ENCODE data around the gene MZT1.
"Not testable (repeated sequence)": the region's sequence is repeated elsewhere in the genome, so short reads cannot be mapped to it uniquely, and the experiment has no call there.

MZT1 gene, protein sequence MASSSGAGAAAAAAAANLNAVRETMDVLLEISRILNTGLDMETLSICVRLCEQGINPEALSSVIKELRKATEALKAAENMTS

DNA sequence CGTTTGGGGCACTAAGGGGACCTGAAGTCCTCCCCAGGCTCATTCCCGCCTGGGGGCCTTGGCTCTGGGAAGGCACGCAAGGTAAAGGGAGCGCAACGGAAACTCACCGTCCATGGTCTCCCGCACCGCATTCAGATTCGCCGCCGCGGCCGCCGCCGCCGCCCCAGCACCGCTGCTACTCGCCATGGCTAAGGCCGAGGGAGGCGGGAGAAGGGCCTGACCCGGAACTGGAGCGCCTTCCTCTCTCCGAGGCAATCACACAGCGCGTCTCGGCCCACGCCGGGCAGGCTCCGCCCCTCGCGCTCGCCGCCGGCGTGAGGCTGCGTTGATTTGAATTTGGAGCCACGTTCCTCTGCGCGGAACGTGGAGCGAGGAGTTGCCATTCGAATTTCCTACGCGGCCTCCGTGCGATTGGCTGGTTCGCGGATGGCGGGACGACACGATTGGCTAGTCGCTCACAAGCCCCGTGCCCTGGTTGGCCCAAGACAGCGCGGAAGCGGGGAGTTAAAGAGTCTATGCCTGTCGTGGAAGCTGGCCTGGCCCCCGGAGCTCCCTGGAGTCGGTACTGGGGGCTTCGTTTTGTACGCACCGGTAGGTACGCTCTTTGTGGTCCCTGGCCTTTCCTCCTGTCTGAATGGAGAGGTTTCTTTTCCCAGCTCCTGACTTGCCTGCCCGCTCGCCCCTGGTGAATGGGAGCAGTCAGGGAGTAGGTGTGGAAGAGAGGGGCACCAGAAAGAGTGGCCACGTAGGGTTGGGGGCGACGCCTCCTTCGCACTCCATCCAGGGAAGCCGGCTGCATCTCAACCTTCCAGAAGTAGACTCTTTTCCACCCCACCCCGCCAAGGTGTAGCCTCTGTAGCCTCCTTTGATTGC lies at the start of gene MZT1, which contains the start of gene BORA:
Gene MZT1, minus strand, starts transcription at position 213 of the 873 bp plus-strand sequence. Its CDS starts 27 bp downstream, at position 186.
Gene BORA, plus strand, starts transcription at position 507 of the 873 bp plus-strand sequence. CDS start 1,018 bp downstream, outside the sequence.
- DNase-seq (ENCODE audit: low read depth): peak; percentile 98

DNA sequence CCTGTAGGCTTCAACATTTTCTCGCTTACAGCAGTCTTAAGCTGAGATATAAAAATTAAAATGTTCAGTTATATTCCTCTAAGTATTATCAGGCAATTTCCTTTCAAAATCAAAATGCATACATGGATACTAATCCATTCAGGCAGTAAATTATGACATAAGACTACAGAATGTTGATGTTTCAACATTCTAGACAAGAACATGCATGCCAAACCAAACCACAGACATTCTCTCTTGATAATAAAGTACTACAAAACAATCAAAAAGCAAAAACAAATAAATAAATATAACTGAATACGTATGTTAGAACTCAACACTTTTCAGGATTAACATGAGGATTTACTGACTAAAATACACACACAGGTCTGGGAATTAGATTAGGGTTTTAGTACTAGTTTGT lies 46.6 kb upstream of the MZT1 start:
- DNase-seq (ENCODE audit: low read depth): peak; percentile 9

DNA sequence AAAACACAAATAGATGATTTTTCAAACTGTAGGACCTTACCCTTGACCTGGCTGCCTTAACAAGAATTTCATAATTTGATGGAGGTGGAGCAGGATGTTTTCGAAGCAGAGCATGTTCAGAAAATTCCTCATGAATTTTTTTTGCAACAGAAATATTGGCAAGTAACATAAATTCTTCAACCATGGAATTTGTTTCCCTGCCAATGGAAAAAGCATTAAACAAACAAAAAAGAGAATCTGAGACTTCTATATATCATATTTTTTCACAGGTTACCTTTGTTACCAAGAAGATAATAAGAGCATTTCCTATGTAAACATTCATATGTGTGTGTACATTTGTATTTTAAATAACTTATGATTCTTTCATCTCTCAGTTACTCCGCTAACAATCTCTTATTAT lies 36.0 kb upstream of the MZT1 start:
- no peak for DNase-seq (ENCODE audit: low read depth)

DNA sequence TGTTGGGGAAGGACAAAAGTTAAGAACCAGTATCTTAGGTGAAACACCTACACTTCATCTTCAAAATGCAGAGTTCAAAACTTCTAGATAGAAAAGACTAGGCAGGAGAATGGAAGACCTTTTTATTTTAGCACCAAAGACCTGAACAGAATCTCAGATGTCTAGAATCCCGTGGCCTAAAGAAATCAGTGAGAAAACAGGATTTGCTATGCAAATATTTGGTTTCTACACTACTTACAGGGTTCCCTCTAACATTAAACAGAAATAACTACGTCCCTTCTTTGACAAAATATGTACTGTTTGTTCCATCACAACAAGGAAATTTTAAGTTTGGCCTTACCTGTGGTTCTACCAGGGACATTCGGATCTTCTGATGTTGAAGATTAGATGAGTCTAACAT lies 32.8 kb upstream of the MZT1 start:
- no peak for DNase-seq (ENCODE audit: low read depth)

DNA sequence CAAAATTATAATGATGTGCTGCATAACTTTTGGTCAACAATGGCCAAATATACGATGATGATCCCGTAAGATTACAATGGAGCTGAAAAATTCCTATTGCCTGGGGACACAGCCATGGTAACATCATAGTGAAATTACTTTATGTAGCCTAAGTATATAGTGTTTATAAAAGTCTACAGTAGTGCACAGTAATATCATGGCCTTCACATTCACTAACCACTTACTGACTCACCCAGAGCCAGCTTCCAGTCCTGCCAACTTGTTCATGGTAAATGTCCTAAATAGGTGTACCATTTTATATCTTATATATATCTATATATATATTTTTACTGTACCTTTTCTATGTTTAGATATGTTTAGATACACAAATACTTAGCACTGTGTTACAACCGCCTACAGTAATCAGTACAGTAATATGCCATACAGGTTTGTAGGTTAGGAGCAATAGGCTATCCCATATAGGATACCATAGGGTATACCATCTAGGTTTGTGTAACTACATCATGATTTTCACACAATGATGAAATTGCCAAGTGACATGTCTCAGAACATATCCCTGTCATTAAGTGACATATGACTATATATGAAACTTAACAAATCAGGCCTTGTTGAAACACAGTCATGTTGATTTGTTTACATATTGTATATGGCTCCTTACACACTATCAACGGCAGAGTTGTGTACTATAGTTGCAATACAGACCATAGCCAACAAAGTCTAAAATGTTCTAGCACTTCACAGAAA lies 30.5 kb upstream of the MZT1 start:
- peak; percentile 8 for DNase-seq (ENCODE audit: low read depth)

DNA sequence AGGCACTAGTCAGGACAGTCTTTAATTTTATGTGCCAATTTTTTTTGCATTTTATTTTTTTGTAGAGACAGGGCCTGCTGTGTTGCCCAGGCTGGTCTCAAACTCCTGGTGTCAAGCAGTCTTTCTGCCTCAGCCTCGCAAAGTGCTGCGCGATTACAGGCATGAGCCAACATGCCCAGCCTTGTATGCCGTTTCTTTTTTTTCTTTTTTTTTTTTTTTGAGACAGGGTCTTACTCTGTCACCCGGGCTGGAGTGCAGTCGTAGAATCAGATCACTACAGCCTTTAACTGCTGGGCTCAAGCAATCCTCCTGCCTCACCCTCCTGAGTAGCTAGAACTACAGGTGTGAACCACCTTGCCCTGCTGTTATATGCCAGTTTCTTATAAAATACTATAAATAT lies 26.7 kb upstream of the MZT1 start:
- DNase-seq (ENCODE audit: low read depth): no peak

DNA sequence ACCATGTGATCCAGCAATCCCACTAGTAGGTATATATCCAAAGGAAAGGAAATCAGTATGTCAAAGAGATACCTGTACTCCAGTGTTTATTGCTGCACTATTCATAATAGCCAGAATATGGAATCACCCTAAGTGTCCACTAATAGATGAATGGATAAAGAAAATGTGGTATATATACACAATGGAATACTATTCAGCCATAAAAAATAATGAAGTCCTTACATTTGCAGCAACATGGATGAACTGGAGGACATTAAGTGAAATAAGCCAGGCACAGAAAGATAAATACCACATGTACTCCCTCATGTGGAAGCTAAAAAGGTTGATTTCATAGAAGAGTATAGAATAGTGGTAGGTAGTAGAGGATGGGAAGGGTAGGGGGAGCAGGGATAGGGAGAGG lies 23.8 kb upstream of the MZT1 start:
- no peak for DNase-seq (ENCODE audit: low read depth)

DNA sequence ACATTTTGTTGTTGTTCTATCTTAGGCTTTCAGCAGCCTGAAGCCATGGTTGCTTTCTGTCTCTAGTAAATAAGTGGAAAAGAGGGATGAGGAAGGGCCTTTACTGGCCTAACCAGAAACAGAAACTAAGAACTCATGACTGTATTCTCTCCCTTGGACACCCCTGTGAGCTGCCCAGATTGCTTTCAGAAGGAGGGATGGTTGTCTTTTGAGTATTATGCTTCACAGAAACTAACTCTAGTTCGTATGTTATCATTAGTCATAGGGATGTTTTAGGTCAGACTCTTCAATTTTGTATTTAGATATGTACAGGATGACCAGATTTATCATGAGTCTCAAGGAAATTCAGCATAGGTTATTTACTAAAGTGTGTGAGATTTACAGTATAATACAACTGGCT lies 17.8 kb upstream of the MZT1 start:
- no peak for DNase-seq (ENCODE audit: low read depth)

DNA sequence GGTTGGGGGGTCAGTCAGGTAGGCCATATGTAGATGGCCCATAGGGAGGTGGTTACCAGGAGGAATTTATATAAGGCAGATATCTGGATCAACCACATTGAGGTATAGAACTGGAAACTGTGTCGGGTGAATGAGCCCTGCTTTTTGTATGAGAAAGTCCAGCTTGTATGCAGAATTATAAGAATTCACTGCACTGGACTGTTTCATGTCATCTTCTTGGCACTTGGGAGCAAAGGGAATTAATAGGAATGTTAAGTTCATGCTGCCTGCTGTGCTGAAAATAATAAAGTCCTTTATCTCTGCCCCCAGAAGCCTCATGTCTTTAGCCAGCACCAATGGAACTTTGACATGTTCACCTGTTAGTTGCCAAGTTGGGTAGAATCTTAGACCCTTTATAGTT lies 12.6 kb upstream of the MZT1 start:
- no peak for DNase-seq (ENCODE audit: low read depth)

DNA sequence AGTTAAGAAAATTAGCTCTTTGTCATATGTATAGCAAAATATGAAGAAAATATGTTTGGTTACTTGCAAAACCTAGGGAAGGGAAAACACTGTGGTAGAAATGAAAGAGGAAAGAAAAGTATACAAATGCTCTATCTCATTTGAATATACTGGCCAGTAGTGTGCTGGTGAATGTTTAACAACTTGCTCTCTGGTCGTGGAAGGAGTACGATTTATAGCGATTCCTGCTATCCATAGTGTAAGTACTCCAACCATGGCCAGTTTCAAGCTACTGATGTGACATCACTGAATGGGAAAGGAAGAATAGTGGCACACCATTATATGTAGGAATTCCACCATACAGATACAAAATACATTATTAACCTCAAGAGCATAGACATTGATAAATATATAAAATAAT lies 9.6 kb upstream of the MZT1 start:
- no peak for DNase-seq (ENCODE audit: low read depth)

DNA sequence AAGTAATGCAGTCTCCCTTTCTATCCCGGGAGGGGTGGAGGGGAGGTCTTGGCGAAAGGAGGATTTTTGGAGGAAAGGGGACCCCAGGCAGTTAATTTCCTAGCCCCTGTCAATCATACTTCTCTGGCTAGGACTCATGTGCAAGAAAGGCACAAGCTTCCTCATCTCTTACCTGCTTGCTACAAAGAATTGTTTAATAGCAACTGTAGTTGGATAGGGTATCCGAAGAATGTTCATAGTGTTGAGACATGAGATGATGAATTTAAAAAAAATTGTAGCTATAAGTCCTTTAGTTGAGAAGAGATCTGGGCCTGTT lies 819 bp upstream of the MZT1 start:
- peak; percentile 6 for DNase-seq (ENCODE audit: low read depth)

DNA sequence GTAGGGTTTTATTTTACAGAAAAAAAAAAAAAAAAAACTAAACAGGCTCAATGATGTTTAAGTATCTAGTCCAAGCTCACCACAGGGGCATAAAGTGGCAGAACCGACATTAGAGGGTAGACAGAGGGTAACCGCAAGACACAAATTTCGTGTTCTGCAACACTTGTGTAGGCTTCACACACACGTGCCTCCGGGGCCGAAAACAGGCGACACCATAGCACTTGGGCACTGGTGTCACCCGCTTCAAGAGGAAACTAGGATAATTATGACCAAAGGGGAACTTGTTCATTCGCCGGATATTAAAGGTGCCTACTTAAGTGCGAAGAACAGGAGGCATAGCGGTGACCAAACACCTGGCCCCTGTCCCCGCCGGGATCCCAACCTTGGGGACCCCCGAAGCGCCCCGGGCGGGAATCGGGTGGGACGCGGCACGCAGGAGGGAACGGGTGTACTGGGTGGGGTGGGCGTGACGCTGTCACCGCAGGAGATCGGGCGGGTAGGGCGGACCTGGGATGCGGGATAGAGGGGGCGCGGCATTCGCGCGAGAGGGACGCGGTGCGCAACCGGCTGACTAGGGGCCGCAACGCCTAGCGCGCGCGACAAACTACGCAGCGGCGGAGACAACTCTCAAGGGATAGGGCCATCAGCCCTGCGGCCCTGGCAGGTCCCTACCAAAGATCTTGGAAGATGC lies 558 bp downstream of the MZT1 start:
- DNase-seq (ENCODE audit: low read depth): peak; percentile 11

DNA sequence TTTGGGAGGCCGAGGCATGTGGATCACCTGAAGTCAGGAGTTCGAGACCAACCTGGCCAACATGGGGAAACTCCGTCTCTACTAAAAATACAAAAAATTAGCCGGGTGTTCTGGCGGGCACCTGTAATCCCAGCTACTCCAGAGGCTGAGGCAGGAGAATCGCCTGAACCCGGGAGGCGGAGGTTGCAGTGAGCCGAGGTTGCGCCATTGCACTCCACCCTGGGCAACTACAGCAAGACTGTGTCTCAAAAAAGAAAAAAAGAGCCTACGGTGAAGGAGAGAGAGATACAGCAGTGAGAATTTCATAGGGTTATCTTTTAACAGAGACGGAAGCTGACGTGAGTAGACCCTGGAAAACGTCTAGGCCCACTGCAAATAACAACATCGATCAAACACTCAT lies 1.2 kb downstream of the MZT1 start:
- DNase-seq (ENCODE audit: low read depth): not testable (repeated sequence)

DNA sequence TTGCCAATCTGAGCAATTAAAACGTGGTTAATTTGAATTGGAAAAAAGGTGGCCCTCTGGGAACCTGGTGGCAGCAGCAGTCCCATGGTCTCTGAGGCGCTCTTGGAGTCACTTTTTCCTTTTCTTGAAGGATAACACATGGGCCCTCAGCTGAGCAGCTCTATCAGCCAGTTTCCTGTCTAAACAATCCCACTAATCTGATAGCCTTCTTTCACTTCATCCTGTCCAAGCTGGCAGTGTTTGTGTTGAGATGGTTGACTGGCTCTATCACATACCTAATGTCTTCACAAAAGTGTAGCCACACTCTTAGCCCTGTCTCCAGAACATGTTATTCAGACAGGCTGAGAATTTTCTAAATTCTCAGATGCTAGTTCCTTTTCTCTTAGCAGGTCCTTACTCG lies 10.7 kb downstream of the MZT1 start:
- DNase-seq (ENCODE audit: low read depth): no peak

DNA sequence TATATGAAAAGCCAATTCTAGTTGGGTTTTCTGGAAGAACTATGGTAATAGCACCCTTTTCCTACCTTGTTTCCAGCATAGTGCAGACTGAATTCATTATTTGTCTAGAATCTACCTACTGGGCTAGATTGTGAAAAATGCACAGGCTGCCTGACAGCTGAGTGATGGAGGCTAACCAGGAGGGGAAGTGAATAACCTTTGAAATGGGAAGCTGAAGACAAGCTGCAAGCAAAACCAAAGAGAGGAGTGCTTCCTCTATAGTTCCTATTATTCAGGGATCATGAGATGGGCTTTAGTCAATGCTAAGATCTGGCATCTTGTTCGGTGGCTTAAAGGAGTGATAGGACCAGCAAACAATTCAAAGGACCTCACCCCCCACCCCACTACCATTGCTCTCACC lies 26.9 kb downstream of the MZT1 start:
- DNase-seq (ENCODE audit: low read depth): no peak

DNA sequence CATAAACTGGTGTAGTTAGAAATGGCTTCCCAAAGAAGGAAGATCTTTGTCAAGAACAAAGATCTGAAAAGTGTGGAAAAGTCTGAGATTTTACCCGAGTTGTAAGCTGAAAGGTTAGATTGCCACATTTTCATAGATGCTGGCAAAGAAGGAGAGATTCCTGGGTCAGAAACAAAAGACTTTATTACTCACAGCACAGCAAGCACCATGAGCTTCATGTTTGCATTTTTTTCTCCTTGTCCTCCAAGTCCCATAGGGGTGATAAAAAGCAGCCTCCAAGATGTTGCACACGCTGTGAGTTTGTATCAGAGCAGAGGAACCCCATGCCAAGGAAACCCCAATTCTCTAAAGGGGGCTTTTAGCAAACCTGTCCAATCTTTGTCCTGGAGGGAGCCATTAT lies 29.3 kb downstream of the MZT1 start:
- DNase-seq (ENCODE audit: low read depth): no peak

DNA sequence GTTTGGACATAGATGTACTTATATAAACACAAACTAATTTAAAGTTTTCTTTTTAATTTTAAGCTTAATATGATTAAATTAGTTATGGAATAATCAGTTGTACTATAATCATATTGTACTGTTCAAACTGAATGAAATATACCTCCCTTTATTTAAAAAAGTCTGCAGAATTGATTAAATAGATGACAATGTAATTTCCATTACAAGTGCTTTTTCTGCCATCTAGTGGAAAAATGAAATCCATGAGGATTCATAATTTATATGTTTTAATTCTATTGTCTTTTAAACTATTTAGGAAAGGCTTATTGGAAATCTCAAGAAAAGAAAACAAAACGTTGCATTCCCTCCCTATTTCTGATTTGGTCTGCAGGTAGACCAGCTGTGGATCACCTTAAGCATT lies 30.9 kb downstream of the MZT1 start:
- peak; percentile 10 for DNase-seq (ENCODE audit: low read depth)

DNA sequence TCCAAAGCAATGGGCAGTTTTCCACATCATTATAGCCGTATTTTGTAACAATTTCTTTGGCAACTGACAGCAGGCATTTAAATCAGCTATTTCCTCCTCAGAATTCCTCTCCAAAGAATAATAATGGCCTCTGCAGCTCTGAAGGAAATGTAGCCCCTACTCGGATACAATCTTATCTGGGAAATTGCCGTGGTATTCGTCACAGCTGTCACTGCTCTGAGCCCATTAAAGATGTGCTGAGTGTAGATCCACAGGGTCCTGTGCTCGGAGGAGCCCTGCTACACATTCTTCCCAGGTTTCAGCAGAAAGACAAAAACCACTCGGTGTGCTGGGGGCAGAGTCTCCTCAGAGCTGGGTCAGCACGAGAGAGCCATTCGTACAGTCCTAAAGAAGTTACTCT lies 33.1 kb downstream of the MZT1 start:
- DNase-seq (ENCODE audit: low read depth): no peak

DNA sequence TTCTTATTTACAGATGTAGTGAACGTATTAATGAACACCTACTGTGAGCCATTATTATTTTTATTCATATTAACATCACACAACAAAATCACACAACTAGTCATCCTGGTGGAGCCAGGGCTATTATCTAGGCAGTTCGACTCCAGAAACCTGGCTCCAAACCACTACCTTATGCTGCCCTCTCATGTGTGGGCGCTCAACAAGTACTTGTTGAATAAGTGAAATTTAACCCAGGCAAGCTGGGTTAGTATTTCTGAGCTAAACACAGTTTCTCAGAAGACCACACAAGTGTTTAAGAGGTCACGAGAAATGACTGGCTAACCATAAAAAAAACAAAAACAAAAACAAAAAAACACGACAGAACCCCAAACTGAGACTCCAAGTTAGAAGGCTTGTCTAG lies 33.6 kb downstream of the MZT1 start:
- no peak for DNase-seq (ENCODE audit: low read depth)

DNA sequence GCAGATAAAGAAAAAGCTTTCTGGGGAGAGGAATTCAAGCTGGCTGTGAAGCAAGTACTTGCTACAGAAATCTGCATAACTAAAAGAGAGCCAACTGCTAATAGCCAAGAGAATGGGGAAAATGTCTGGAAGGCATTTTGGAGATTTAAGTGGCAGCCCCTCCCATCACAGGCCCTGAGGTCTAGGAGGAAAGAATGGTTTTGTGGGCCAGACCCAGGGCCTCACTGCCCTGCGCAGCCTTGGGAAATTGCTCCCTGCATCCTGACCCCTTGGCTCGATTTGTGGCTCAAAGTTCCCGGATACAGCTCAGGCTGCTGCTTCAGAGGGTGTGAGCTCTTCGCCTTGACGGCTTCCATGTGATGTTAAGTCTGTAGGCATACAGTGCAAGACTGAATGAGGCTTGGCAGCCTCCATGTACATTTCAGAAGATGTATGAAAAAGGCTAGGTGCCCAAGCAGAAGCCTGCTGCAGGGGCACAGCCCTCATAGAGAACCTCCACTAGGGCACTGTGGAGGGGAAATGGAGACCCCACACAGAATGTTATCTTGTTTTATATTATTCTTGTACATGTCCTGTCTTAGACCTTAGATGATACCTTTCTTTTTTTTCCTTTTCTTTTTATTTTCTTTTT lies 34.4 kb downstream of the MZT1 start:
- DNase-seq (ENCODE audit: low read depth): no peak

DNA sequence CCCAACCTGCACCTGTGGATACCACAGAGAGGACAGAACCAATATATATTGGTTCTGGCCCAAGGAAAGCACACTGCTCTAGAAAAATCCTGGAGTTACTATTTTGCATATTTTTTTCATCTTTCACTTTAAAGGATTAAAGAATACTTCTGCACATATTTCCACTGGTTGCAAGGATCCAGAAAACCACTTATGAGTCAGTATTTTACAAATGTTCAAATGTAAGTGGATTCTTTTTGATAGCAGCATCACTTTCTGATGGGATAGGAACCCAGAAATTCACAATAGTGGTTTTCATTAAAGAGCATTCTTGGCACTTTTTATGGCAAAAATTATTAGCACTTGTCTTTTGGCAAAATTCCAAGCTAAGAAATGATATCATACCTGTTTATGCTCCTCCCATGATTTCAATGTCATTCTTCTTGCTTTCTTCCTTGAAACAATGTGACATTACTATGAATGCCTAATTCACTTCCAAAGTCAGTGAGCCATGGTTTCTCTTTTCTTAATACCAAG lies 38.2 kb downstream of the MZT1 start:
- no peak for DNase-seq (ENCODE audit: low read depth)

DNA sequence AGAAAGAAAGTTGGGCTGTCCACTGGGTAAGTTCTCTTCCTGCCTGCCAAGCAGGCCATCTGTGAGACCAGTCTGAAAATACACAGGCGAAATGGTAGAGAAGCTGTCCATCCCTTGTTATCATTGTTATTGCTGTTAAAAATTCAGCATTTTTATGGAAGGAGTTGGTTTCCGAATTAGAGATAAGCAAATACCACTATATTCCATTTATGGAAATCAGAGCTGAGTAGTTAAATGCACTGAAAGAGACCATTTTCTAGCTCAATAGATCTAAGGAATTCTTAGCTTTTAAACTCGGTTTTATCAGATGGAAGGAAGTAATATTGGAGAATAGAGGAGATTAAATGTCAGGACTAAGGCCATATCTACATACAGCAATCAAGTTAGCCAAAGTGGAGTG lies 40.7 kb downstream of the MZT1 start:
- peak; percentile 11 for DNase-seq (ENCODE audit: low read depth)
